COLO668 (cell line): ENCODE results near the gene ADGRE3.
"Not testable (repeated sequence)": the region's sequence is repeated elsewhere in the genome, so short reads cannot be mapped to it uniquely, and the experiment has no call there.

ENCODE experiments used
- DNase-seq: peaks from one replicate; lab custom pipeline; 2025; ENCODE audit not compliant: unreplicated experiment; lab: John Stamatoyannopoulos, UW

Gene ADGRE3

DNA sequence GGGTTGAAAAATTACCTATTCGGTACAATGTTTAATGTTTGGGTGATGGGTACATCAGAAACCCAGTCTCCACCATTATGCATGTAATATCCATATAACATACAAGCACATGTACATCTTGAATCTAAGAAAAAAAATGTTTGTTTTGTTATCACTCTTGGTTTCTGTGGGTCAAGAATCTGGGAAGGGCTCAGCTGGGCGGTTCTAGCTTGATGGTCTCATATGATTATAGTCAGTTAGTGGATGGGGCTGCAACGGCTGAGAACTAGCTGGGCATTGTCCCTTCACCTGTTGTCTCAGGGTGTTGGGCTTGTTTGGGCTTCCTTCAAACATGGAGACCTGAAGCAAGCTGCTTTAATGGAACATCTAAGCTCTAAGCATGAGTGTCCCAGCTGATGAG, 4.7 kb downstream of the ADGRE3 start:
- DNase-seq: no peak

DNA sequence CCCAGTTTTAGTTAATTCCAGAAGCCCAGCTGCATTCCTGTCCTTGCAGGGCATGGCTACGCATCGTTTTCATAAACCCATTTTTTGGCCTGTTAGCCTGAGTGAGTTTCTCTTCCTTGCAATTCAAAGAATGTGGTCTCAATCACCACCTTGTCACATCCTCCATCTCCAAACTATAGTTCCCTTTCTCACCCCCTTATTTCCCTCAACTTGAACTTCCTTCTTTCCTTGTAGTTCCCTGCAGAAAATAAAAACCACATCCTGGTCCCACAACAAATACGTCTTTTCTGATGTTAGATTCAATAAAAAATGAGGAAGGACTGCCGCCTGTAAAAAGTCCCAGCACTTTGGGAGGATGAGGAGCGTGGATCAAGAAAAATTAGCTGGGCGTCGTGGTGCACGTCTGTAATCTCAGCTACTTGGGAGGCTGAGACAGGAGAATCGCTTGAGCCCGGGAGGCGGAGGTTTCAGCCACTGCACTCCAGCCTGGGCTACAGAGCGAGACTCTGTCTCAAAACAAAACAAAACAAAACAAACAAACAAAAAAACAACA, 13.2 kb downstream of the ADGRE3 start:
- DNase-seq: no peak

DNA sequence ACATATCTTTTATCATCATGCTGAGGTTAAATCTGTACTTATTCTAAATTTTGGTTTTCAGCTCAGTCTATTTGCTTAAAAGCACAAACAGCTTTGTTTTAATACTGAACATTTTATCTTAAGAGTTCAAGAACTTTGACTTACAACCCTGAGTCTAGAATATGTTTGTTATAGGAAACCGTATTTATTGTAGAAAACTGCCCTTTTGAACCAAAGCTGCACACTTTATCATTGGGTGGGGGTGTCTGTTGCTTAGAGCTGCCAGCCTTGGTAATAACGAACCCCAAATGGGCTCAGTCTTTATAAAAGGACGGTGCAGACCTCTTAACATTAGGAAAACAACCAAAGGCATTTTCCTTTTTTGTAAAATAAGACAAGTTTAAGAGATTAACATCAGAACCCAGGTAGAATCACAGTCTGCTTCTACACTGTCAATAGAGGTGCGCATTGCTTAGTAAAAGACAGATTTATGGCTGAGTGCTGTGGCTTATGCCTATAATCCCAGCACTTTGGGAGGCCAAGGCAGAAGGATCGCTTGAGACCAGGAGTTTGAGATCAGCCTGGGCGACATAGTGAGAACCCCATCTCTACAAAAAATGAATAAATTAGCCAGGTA, 14.7 kb downstream of the ADGRE3 start:
- no peak for DNase-seq

DNA sequence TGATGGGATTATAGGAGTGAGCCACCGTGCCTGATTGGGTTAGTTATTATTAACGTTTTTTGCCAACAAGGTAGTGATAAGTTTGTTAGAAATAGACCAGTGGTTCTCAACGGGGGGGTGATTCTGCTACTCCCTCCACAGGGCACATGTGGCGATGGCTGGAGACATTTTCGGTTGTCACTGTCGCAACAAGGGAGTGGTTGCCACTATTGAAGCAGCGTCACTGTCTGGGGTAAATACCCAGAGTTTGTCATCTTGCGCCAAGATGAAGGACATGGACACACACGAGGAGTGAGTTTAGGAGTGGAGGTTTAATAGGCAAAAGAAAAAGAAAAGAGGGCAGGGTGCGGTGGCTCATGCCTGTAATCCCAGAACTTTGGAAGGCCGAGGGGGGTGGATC, 18.9 kb downstream of the ADGRE3 start:
- DNase-seq: no peak

DNA sequence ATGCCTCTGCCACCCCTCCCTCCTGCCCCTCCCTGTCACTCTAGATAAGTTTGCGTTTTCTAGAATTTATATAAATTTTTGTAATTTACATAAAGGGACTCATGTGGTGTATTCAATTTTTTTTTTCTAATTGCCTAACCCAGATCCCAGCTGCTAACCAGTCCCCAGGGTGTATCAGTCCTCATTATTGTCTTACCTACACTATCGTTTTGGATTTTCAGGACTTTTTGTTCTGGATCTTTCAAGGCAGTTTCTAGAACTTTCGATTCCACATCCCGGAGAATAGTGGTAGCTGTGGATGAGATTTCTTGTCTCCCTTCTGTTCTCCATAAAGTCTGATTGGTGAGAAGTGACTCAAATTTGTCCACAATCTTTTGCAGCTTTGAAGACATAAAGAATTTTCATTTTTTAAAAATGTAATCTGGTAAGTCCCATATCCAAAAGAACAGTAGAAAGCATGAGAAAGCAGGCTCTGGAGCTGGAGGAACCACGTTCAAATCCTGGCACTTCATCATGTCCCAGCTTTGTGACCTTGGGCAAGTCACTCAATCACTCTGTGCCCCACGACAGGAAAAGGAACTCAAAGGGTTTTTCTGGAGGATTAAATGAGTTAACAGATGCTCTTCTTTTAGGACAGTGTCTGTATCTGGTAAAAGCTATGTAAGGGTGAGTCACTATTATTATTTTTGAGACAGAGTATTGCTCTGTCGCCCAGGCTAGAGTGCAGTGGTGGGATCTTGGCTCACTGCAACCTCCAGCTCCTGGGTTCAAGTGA, 19.7 kb downstream of the ADGRE3 start:
- no peak for DNase-seq

DNA sequence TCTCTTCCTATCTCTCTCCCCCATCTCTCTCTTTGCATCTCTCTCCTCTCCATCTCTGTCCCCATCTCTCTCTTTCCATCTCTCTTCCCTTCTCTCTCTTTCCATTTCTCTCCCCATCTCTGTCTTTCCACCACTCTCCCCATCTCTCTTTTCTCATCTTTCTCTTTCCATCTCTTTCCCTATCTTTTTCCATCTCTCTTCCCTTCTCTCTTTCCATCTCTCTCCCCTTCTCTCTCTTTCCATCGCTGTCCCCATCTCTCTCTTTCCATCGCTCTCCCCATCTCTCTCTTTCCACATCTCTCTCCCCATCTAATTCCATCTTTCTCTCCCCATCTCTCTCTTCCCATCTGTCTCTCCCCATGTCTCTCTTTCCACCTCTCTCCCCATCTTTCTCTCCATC, 24.5 kb downstream of the ADGRE3 start:
- no peak for DNase-seq

DNA sequence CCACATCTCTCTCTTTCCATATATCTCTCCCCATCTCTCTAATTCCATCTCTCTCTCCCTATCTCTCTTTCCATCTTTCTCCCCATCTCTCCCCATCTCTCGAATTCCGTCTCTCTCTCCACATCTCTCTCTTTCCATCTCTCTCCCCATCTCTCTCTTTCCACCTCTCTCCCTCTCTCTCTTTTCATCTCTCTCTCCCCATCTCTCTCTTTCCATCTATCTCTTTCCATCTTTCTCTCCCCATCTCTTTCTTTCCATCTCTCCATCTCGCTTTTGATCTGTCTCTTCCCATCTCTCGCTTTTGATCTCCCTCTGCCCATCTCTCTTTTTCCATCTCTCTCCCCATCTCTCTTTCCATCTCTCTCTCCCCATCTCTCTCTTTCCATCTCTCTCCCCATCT, 25.6 kb downstream of the ADGRE3 start:
- no peak for DNase-seq

DNA sequence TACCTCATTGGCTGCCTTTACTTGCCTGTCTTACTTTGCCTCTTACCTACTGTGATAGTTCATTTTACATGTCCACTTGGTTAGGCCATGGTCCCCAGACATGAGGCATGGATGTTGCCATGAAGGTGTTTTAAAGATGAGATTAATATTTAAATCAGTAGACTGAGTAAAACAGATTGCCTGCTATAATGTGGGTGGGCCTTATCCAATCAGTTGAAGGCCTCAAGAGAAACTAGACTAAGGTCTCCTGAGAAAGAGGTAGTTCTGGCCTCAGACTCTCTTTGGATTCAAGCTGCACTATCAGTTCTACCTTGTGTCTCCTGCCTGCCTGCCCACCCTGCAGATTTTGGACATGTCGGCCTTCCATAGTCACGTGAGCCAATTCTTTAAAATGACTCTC, 26.1 kb downstream of the ADGRE3 start:
- DNase-seq: no peak

DNA sequence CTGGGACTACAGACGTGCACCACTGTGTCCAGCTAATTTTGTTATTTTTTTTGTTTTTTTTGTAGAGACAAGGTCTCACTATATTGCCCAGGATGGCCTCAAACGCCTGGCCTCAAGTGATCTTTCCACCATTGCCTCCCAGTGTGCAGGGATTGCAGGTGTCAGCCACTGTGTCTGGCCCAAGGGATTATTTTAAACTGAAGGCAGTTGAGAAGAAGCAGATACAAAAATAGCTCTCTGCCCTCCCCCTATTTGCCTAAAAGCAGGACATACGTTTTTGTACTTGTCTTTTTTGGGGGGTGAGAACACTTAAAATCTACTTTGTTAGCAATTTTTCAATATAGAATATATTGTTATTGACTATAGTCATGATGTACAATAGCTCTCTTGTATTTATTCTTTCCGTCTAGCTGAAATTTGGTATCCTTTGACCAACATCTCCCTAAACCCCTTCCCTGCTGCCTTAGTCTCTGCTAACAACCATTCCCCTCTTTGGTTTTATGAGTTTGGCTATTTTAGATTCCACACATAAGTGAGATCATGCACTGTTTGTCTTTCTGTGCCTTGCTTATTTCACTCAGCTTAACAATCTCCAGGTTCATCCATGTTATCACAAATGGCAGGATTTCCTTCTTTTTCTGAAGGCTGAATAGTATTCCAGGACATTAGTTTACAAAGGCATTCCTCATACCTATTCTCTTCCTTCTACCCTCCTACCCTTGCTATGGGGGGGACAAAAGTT, 34.9 kb downstream of the ADGRE3 start:
- no peak for DNase-seq

DNA sequence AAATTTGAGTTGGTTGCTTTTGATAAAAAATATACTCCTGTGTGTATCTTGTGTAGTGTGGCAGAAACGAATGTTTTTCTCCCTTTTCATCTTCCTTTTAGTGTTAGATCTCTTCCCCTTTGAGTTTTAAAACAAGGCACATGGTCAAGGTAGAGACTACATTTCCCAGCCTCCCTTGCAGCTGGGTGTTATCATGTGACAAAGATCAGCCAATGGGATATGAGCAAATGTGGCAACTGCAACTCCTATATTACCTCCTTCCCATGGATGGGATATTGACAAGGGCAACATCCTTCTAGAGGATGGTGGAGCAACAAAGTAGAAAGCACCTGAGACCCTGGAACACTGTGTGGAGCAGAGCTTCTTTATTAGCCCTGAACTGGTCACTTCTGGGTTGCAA, 42.4 kb downstream of the ADGRE3 start:
- DNase-seq: peak; percentile 1

DNA sequence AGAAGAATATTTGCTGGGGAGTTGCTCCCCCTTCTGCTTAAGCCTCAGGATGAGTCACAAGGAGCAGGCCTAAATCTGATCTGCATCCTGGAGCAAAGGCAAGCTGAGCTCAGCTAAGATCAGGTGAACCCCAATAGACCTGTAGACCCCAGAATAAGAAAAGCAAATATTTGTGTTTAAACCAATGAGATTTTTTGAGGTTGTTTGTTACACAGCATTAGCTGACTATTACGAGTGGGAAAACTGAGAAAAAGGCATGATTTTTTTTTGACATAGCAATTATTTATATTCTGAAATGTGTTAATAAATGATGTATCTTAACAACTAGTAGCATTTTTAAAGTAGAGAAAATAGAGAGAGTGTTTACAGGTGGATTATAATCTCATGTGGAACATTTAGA, 45.1 kb downstream of the ADGRE3 start:
- no peak for DNase-seq

DNA sequence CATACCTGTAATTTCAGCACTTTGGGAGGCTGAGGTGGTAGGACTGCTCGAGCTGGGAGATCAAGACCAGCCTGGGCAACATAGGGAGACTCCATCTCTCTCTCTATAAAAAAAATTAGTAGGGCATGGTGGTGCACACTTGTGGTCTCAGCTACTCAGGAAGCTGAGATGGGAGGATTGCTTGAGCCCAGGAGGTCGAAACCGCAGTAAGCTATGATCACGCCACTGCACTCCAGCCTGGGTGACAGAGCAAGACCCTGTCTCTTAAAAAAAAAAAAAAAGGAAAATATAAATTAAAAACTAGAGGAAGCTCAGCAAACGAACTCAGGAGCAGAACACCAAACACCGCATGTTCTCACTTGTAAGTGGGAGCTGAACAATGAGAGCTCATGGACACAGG, 50.2 kb downstream of the ADGRE3 start:
- DNase-seq: not testable (repeated sequence)

DNA sequence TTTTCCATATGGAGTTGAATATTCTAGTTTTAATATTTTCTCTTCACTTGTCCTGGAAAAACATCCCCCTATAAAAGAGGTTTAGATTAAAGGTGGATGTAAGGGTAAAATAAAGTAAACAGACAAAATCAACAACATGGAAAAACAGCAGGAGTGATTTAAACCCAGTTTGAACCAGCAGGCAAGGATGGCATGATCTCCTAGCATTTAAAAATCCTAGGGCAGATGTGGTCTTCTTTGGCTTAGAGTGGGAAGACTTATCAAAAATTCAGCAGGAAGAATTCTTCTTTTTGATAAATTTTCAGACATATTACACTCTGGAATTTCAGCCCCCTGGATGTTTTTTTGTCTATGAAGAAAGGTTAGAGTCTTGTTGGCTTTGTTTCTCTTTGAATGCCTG, 55.2 kb downstream of the ADGRE3 start:
- DNase-seq: no peak

DNA sequence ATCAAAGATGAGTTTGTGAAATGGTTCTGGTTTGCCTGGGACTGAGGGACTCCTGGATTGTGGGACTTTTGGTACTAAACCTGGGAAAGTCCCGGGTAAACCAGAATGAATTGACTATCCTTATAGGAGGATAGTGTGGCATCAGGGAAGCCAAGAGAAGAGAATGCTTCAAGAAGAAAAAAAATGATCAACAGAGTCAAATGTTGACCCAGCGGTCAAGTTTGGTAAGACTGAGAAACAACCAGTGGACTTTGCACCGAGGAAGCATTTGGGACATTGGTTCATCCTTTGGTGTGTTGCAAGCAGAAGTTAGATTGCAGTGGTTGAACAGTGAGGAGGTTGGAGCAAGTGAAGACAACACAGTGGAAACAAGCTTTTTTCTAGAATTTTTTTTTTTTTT, 58.2 kb downstream of the ADGRE3 start:
- no peak for DNase-seq

DNA sequence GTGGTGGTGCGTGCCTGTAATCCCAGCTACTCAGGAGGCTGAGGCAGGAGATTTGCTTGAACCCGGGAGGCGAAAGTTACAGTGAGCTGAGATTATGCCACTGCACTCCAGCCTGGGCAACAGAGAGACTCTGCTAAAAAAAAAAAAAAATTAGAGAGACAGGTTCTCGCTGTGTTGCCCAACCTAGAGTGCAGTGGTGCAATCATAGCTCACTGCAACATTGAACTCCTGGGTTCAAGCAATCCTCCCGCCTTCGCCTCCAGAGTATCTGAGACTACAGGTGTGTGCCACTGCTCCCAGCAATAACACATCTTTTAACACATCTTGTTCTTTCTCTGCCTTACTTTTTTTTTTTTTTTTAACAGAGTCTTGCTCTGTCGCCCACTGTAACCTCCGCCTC, 59.0 kb downstream of the ADGRE3 start:
- DNase-seq: no peak

DNA sequence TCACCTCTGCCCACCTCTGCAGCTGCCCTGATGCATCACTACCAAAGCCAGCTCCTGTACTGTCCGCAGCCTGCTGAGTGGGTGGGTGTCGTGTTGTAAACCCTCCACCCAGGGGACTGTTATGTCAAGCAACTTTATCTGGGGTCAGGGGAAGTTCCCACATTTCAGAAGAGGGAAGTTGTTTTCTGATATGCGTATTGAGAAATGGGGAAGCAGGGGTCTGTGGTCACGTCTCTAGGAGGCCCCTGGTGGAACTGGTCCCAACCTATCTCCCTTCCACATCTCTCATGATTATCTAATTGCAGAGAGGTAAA, 60.6 kb downstream of the ADGRE3 start:
- no peak for DNase-seq

DNA sequence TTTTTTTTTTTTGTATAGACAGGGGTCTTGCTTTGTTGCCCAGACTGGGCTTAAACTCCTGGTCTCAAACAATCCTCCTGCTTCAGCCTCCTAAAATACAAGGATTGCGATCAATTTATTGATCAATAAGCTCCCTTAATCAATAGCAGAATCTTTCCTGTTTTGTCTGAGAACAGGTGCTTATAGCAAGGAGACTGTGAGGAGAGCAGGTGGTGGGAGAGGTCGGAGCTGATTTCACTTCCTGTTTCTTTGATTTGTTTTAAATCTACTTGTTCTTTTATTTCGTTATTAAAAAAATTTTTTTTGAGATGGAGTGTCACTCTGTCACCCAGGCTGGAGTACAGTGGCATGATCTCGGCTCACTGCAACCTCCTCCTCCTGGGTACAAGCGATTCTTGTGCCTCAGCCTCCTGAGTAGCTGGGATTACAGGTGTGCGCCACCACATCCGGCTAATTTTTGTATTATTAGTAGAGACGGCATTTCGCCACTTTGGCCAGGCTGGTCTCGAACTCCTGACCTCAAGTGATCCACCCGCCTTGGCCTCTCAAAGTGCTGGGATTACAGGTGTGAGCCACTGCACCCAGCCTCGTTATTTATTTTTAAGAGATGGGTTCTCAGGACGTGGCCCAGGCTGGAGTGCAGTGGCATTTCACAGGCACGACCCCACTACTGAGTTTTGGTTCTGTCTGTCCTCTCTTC, 61.1 kb downstream of the ADGRE3 start:
- not testable (repeated sequence) for DNase-seq

DNA sequence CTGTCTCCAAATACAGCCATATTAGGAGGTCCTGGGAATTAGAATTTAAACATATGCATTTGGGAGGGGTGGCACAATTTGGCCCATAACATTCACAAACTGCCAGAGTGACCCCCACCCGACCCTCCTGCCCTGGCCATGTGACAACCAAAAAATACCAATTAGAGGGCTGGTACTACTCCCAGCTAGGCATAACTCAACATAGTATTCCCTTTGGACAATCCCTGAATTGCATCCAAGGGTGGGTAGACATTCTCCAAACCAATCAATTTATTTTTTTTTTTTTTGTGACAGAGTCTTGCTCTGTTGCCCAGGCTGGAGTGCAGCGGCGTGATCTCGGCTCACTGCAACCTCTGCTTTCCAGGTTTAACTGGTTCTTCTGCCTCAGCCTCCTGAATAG, 62.0 kb downstream of the ADGRE3 start:
- DNase-seq: no peak

DNA sequence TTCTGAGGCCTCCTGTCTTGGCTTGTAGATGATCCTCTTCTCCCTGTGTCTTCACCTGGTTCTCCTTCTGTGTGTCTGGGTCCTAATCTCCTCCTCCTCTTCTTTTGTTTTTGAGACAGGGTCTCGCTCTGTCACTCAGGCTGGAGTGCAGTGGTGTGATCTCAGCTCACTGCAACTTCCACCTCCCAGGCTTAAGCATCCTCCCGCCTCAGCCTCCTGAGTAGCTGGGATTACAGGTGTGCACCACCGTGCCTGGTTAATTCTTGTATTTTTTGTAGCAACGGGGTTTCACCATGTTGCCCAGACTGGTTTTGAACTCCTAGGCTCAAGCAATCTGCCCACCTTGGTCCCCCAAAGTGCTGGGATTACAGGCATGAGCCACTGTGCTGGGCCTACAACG, 62.4 kb downstream of the ADGRE3 start:
- DNase-seq: not testable (repeated sequence)

DNA sequence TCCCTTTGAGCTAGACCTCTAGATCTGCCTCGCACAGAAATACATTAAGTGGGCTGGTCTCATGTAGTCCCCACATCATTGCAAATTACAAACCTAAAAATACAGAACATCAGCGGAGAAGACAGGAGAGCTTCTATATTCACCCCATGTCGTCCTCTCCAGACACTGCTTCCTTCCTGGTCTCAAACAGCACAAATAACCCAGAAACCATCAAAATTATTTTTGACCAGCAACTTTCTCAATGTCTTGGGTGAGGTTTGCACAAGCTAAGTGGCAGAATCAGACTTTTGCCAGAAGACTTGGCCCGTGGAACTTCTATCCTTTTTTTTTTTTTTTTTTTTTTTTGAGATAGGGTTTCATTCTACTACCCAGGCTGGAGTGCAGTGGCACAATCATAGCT, 63.6 kb downstream of the ADGRE3 start:
- no peak for DNase-seq

DNA sequence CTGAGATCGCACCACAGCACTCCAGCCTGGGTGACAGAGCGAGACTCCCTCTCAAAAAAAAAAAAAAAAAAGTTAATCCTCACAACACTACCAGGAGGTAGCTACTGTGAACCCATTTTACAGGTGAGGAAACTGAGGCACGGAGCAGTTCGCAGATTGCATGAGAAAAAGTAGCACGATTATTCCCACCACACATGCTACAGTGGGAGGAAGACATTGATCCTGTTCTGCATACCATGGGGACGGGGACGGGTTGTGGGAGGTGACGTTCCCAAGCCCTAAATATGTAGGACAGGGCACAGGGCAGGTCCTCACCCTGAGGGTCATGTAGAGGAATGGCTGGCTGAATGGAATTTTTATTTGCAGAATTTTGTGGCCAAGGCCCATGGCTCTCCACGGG, 68.0 kb downstream of the ADGRE3 start:
- no peak for DNase-seq

DNA sequence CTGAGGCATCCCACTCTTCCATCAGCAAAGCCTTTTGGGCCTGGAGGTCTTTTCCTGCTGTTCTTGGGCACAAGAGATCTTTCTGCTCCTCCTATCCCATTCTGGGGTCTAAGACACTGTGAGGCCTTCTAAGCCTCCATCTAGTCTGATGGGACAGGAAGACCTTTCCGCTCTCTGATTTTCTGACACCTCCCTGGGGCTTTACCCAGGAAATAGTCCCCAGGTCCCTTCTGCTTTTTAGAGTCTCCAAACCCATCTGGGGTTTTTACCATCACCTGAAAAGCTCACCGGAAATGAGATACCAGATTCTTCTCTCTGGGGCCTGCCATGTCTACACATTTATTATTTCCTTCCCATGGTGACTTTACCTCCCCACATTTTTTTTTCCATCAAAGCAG, 70.7 kb downstream of the ADGRE3 start:
- no peak for DNase-seq
